Measurements from ENCODE around the gene LDLRAD4.
A peak's percentile ranks its signal among the peaks of the same experiment; 100 is the strongest.
"Not testable (repeated sequence)": the region's sequence is repeated elsewhere in the genome, so short reads cannot be mapped to it uniquely, and the experiment has no call there.

Gene LDLRAD4

GRCh38 chr18:13661051-13661778, 442.7 kb downstream of the LDLRAD4 start:
- no peak for TF ChIP-seq BHLHE40 (IDR thresholded peaks at IDR 0.05; ENCODE audit: borderline replicate concordance)
- no peak for TF ChIP-seq FOXK2 (IDR thresholded peaks at IDR 0.05)
- no peak for TF ChIP-seq ELF4 (IDR thresholded peaks at IDR 0.05)
- no peak for TF ChIP-seq FOXA1 (IDR thresholded peaks at IDR 0.05)
- TF ChIP-seq ZNF384 (IDR thresholded peaks at IDR 0.05) = no peak
- no peak for TF ChIP-seq TARDBP (IDR thresholded peaks at IDR 0.05)
- TF ChIP-seq ARNT (IDR thresholded peaks at IDR 0.05) = no peak
- TF ChIP-seq SP1 (IDR thresholded peaks at IDR 0.05) = no peak
- TF ChIP-seq L3MBTL2 (conservative IDR thresholded peaks at IDR 0.05) = no peak
- TF ChIP-seq SUZ12 (IDR thresholded peaks at IDR 0.05) = no peak
- TF ChIP-seq FOXM1 (IDR thresholded peaks at IDR 0.05; ENCODE audit: borderline replicate concordance) = no peak
- TF ChIP-seq HDGF (IDR thresholded peaks at IDR 0.05; ENCODE audit: borderline replicate concordance) = no peak
- TF ChIP-seq CTBP1 (IDR thresholded peaks at IDR 0.05; ENCODE audit: borderline replicate concordance) = no peak
- ChIA-PET CTCF (no interaction called here), POLR2A (no interaction called here)
- DNase-seq (ENCODE audit: extremely low spot score) = no peak

- TF ChIP-seq ELF4 (IDR thresholded peaks at IDR 0.05) (no peak), FOXK2 (IDR thresholded peaks at IDR 0.05) (no peak)
Measured at GRCh38 chr18:13661779-13662256, 443.3 kb downstream of the LDLRAD4 start.

GRCh38 chr18:13672657-13673056, 454.1 kb downstream of the LDLRAD4 start:
- CTCF ChIA-PET = no interaction called here

More at GRCh38 chr18:13661779-13662256, 443.3 kb downstream of the LDLRAD4 start:
- ChIA-PET POLR2A (no interaction called here), CTCF (no interaction called here)
- no peak for DNase-seq (ENCODE audit: extremely low spot score)

GRCh38 chr18:13676471-13676870, 457.9 kb downstream of the LDLRAD4 start:
- DNase-seq (ENCODE audit: extremely low spot score) = no peak
- ChIA-PET CTCF (no interaction called here), POLR2A (no interaction called here)
- TF ChIP-seq PKNOX1 (IDR thresholded peaks at IDR 0.05) = no peak
- no peak for TF ChIP-seq LEF1 (IDR thresholded peaks at IDR 0.05; ENCODE audit: borderline replicate concordance)
- no peak for TF ChIP-seq ELF4 (IDR thresholded peaks at IDR 0.05)
- TF ChIP-seq SUZ12 (IDR thresholded peaks at IDR 0.05) = no peak
- no peak for TF ChIP-seq BHLHE40 (IDR thresholded peaks at IDR 0.05; ENCODE audit: borderline replicate concordance)
- TF ChIP-seq FOXA1 (IDR thresholded peaks at IDR 0.05) = no peak
- no peak for TF ChIP-seq CTBP1 (IDR thresholded peaks at IDR 0.05; ENCODE audit: borderline replicate concordance)
- no peak for TF ChIP-seq FOXM1 (IDR thresholded peaks at IDR 0.05; ENCODE audit: borderline replicate concordance)

More at GRCh38 chr18:13672657-13673056, 454.1 kb downstream of the LDLRAD4 start:
- DNase-seq (ENCODE audit: extremely low spot score) = no peak
- TF ChIP-seq NFRKB (IDR thresholded peaks at IDR 0.05) (no peak), CTBP1 (IDR thresholded peaks at IDR 0.05; ENCODE audit: borderline replicate concordance) (no peak), ARNT (IDR thresholded peaks at IDR 0.05) (no peak), TARDBP (IDR thresholded peaks at IDR 0.05) (no peak), HDGF (IDR thresholded peaks at IDR 0.05; ENCODE audit: borderline replicate concordance) (no peak), ZNF384 (IDR thresholded peaks at IDR 0.05) (no peak), FOXK2 (IDR thresholded peaks at IDR 0.05) (no peak), LEF1 (IDR thresholded peaks at IDR 0.05; ENCODE audit: borderline replicate concordance) (no peak), L3MBTL2 (conservative IDR thresholded peaks at IDR 0.05) (no peak), ELF4 (IDR thresholded peaks at IDR 0.05) (no peak), PKNOX1 (IDR thresholded peaks at IDR 0.05) (no peak), SUZ12 (IDR thresholded peaks at IDR 0.05) (no peak), FOXM1 (IDR thresholded peaks at IDR 0.05; ENCODE audit: borderline replicate concordance) (no peak), SP1 (IDR thresholded peaks at IDR 0.05) (no peak), BHLHE40 (IDR thresholded peaks at IDR 0.05; ENCODE audit: borderline replicate concordance) (no peak), FOXA1 (IDR thresholded peaks at IDR 0.05) (no peak)
- POLR2A ChIA-PET = no interaction called here

- POLR2A ChIA-PET; CTCF ChIA-PET; DNase-seq (ENCODE audit: extremely low spot score): not testable (repeated sequence)
Measured at GRCh38 chr18:13677350-13677749, 458.8 kb downstream of the LDLRAD4 start.

GRCh38 chr18:13680612-13681011, 462.1 kb downstream of the LDLRAD4 start:
- ChIA-PET POLR2A (no interaction called here), CTCF (interaction anchor here (0.5 kb wide), 1 partner anchor 145 kb away, joined by 3 read pairs; no protein-coding TSS in a partner anchor)
- DNase-seq (ENCODE audit: extremely low spot score) = peak; percentile 17
- TF ChIP-seq NFRKB (IDR thresholded peaks at IDR 0.05) = no peak
- TF ChIP-seq TARDBP (IDR thresholded peaks at IDR 0.05) = no peak
- no peak for TF ChIP-seq FOXM1 (IDR thresholded peaks at IDR 0.05; ENCODE audit: borderline replicate concordance)
- TF ChIP-seq HDGF (IDR thresholded peaks at IDR 0.05; ENCODE audit: borderline replicate concordance) = no peak
- no peak for TF ChIP-seq ZNF384 (IDR thresholded peaks at IDR 0.05)
- no peak for TF ChIP-seq SUZ12 (IDR thresholded peaks at IDR 0.05)
- TF ChIP-seq SP1 (IDR thresholded peaks at IDR 0.05) = no peak
- no peak for TF ChIP-seq L3MBTL2 (conservative IDR thresholded peaks at IDR 0.05)
- TF ChIP-seq BHLHE40 (IDR thresholded peaks at IDR 0.05; ENCODE audit: borderline replicate concordance) = no peak
- no peak for TF ChIP-seq ARNT (IDR thresholded peaks at IDR 0.05)
- TF ChIP-seq FOXK2 (IDR thresholded peaks at IDR 0.05) = no peak
- no peak for TF ChIP-seq CTBP1 (IDR thresholded peaks at IDR 0.05; ENCODE audit: borderline replicate concordance)
- TF ChIP-seq ELF4 (IDR thresholded peaks at IDR 0.05) = no peak
- TF ChIP-seq FOXA1 (IDR thresholded peaks at IDR 0.05) = no peak
- no peak for TF ChIP-seq LEF1 (IDR thresholded peaks at IDR 0.05; ENCODE audit: borderline replicate concordance)
- TF ChIP-seq PKNOX1 (IDR thresholded peaks at IDR 0.05) = no peak

All from HEK293T (cell line).